ENCODE data around the gene OR2F1. TPM values are rescaled to one million over a fixed set of nuclear protein-coding genes. Genes with fewer than 3 reads are reported as not detected.

OR2F1 gene
- total RNA-seq, 1 donor from 2014 or later, result not detected

DNA sequence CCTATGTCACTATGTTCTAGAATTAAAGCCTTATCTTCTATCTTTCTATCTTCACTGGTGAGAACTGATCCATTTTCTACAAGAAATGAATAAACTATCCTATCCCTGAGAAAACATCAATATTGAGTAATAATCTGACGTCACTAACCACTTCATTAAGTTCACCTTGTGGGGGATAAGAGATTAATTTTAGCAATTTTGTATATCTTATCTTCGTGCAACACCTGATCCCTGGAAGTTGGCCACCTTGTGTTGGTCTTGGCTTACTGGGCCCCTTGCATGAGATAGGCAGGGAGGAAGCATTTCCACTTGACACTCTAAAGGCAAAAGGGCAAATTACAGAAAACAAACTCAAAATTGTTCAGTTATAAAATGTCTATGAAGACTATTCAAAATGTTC is 25.4 kb downstream of the OR2F1 start:
- DNase-seq (ENCODE audit: extremely low spot score, unreplicated experiment), result no peak
- H3K27ac Mint-ChIP-seq (ENCODE audit: unreplicated experiment), result peak overlapping the region; percentile 65
- no peaks in the 10 kb centered on the region for H3K36me3 Mint-ChIP-seq (ENCODE audit: unreplicated experiment)

DNA sequence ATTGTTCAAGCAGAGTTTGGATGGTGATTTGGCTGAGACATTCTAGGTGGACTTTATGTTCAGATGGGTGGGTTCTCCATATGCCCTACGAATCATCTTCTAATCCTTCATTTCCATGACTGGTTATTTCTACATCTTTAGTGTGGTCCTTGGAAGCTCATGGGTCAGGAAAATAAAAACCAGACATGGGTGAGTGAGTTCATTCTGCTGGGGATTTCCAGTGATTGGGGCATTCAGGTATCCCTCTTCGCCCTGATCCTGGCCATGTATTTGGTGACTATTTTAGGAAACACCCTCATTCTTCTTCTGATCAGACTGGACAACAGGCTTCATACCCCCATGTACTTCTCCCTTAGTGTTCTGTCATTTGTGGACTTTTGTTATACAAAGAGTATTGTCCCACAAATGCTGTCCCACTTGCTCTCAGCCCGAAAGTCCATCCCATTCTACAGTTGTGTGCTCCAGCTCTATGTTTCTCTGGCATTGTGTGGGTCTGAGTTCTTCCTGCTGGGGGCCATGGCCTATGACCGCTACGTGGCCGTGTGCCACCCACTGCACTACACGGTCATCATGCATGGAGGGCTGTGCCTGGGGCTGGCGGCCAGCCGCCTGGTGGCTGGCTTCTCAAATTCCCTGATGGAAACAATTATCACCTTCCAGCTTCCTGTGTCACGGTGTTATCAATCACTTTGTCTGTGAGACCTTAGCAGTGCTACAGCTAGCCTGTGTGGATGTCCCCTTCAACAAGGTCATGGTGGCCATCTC is 26.3 kb downstream of the OR2F1 start:
- TF ChIP-seq, protein P1, sequence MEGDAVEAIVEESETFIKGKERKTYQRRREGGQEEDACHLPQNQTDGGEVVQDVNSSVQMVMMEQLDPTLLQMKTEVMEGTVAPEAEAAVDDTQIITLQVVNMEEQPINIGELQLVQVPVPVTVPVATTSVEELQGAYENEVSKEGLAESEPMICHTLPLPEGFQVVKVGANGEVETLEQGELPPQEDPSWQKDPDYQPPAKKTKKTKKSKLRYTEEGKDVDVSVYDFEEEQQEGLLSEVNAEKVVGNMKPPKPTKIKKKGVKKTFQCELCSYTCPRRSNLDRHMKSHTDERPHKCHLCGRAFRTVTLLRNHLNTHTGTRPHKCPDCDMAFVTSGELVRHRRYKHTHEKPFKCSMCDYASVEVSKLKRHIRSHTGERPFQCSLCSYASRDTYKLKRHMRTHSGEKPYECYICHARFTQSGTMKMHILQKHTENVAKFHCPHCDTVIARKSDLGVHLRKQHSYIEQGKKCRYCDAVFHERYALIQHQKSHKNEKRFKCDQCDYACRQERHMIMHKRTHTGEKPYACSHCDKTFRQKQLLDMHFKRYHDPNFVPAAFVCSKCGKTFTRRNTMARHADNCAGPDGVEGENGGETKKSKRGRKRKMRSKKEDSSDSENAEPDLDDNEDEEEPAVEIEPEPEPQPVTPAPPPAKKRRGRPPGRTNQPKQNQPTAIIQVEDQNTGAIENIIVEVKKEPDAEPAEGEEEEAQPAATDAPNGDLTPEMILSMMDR (IDR thresholded peaks at IDR 0.05), result no peak
- peaks cover 22% of the 10 kb centered on the region for H3K4me1 Mint-ChIP-seq (ENCODE audit: unreplicated experiment)
- no peaks in the 10 kb centered on the region for H3K27me3 Mint-ChIP-seq (ENCODE audit: unreplicated experiment)
- H3K27ac Mint-ChIP-seq (ENCODE audit: unreplicated experiment), result no peak overlapping the region
- H3K36me3 Mint-ChIP-seq (ENCODE audit: unreplicated experiment), result no peaks in the 10 kb centered on the region
- H3K4me3 Mint-ChIP-seq (ENCODE audit: unreplicated experiment), result no peak overlapping the region
- no peak for DNase-seq (ENCODE audit: extremely low spot score, unreplicated experiment)
- no peaks in the 10 kb centered on the region for H3K9me3 Mint-ChIP-seq (ENCODE audit: unreplicated experiment)

More for the DNA sequence above, 25.4 kb downstream of the OR2F1 start:
- Mint-ChIP-seq H3K9me3 (ENCODE audit: unreplicated experiment) (no peaks in the 10 kb centered on the region), H3K4me3 (ENCODE audit: unreplicated experiment) (no peak overlapping the region), H3K4me1 (ENCODE audit: unreplicated experiment) (peaks cover 22% of the 10 kb centered on the region), H3K27me3 (ENCODE audit: unreplicated experiment) (no peaks in the 10 kb centered on the region)
- TF ChIP-seq, protein P1 (IDR thresholded peaks at IDR 0.05), result no peak

DNA sequence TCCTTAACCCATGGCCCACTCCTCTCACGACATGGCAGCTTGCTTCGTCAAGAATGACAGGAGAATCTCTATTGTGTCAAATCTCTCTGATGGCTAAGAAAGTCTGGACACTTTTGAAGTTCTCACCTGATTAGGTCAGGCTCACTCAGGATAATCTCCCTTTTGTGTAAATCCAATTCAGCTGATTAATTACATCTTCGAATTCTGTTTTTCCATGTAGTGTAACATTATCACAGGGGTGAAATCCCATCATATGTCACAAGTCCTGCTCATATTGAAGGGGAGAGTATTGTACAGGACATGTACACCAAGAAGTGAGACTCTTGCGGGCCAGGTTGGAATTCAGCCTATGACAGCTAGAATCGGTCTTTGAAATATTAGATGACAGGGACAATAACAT is 29.3 kb downstream of the OR2F1 start:
- peaks cover 29% of the 10 kb centered on the region for H3K4me1 Mint-ChIP-seq (ENCODE audit: unreplicated experiment)
- TF ChIP-seq, protein P1 (IDR thresholded peaks at IDR 0.05), result no peak
- no peak overlapping the region for H3K27ac Mint-ChIP-seq (ENCODE audit: unreplicated experiment)
- H3K9me3 Mint-ChIP-seq (ENCODE audit: unreplicated experiment), result no peaks in the 10 kb centered on the region
- H3K4me3 Mint-ChIP-seq (ENCODE audit: unreplicated experiment), result no peak overlapping the region
- DNase-seq (ENCODE audit: extremely low spot score, unreplicated experiment), result no peak
- no peaks in the 10 kb centered on the region for H3K36me3 Mint-ChIP-seq (ENCODE audit: unreplicated experiment)
- no peaks in the 10 kb centered on the region for H3K27me3 Mint-ChIP-seq (ENCODE audit: unreplicated experiment)

DNA sequence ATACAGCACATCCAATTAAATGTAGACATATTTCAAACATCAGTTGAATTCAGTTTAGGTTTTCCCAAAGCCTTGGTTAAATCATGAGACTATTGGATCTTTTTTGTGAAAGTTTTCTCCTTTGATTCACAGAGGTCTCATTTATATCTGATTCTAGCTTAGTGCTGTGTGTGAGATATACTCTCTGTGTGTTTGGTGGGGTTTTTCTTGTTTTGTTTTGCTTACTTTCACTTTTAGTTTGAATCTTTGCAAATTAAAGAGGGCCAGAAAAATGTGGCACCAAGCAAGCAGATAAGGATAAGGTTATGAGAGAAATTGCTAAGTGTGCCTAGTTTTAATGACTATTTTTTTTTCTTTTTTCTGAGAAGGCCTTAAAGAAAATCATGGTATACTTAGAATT is 32.9 kb downstream of the OR2F1 start:
- Mint-ChIP-seq H3K27ac (ENCODE audit: unreplicated experiment) (no peak overlapping the region), H3K4me3 (ENCODE audit: unreplicated experiment) (no peak overlapping the region), H3K4me1 (ENCODE audit: unreplicated experiment) (peaks cover 23% of the 10 kb centered on the region), H3K36me3 (ENCODE audit: unreplicated experiment) (peaks cover 4% of the 10 kb centered on the region), H3K9me3 (ENCODE audit: unreplicated experiment) (peaks cover 12% of the 10 kb centered on the region), H3K27me3 (ENCODE audit: unreplicated experiment) (peaks cover 9% of the 10 kb centered on the region)
- TF ChIP-seq, protein P1 (IDR thresholded peaks at IDR 0.05), result no peak
- no peak for DNase-seq (ENCODE audit: extremely low spot score, unreplicated experiment)

DNA sequence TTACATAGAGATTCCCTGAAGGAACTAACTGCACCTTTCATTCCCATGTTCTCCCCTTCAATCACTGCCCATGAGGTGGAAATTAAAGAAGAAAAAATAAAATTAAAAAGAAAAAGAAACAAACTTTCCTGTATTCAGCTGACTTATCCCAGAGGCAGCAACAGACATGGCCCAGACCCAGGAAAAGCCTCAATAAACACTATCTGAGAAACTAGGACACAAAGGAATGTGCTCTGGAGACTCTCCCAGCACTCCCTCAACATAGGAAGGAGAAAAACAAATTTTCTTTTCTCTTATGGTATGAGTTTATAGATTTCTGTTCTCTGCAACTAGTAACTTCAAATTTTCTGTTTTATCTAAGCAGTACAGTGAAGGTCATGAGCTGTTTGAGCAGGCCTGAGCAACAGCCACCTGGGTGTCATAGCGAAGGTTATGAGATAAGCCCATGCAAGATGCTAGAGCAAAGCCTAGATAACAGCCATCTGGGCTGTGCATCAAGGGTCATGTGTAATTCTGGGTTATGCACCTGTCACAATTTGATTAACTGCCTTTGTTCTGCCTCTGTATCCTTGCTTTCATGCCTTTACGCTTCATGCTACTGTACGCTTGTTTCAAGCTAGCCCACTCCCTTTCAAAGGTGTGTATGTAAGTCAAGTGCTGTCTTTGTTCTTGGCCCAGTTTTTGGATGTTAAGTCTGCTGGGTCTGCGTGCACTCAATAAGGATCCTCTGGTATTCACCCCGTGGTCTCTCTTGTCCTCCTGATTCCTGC is 34.5 kb downstream of the OR2F1 start:
- no peak for DNase-seq (ENCODE audit: extremely low spot score, unreplicated experiment)
- H3K4me3 Mint-ChIP-seq (ENCODE audit: unreplicated experiment), result no peak overlapping the region
- peaks cover 26% of the 10 kb centered on the region for H3K4me1 Mint-ChIP-seq (ENCODE audit: unreplicated experiment)
- TF ChIP-seq, protein P1 (IDR thresholded peaks at IDR 0.05), result no peak
- H3K27ac Mint-ChIP-seq (ENCODE audit: unreplicated experiment), result peak overlapping the region; percentile 42
- peaks cover 12% of the 10 kb centered on the region for H3K9me3 Mint-ChIP-seq (ENCODE audit: unreplicated experiment)
- peaks cover 15% of the 10 kb centered on the region for H3K27me3 Mint-ChIP-seq (ENCODE audit: unreplicated experiment)
- H3K36me3 Mint-ChIP-seq (ENCODE audit: unreplicated experiment), result peaks cover 4% of the 10 kb centered on the region

Measured in osteocyte (in vitro differentiated cells).